Uterus (tissue), 2 donors: Measurements from ENCODE around the gene FLT1.

ENCODE experiments used
- CTCF ChIP-seq, 4 experiments: fragments of 200-600 bp in 2 of 4; fragments of 450-650 bp in 2 of 4; sonication (generic) in 2 of 4; IDR thresholded peaks; one replicate each; pipeline ENCODE4 v1.5.1; 2016 to 2019; ENCODE audit warnings: antibody characterized with exemption in 4 of 4, mild to moderate bottlenecking in 2 of 4, moderate library complexity in 1 of 4
- POLR2A ChIP-seq, 2 donors: fragments of 450-650 bp; IDR thresholded peaks; one replicate each; pipeline ENCODE4 v1.6.1; 2016; ENCODE audit warnings: antibody characterized with exemption in 2 of 2, mild to moderate bottlenecking in 1 of 2, moderate library complexity in 1 of 2

- TF ChIP-seq CTCF (IDR thresholded peaks at IDR 0.05) (no peak), POLR2A (IDR thresholded peaks at IDR 0.05) (no peak)
Measured at GRCh38 chr13:28467034-28467433, 27.9 kb downstream of the FLT1 start.
